Sigmoid colon (tissue), 4 donors: ENCODE measurements around the gene ZNF18.
A peak's percentile ranks its signal among the peaks of the same experiment; 100 is the strongest.

Experiments
- CTCF ChIP-seq, 4 experiments: fragments of 450-650 bp in 3 of 4; fragments of 200-600 bp in 1 of 4; IDR thresholded peaks; one replicate each; pipeline ENCODE4 v1.5.1; 2016 to 2019; ENCODE audit warnings: antibody characterized with exemption in 4 of 4, mild to moderate bottlenecking in 3 of 4, moderate library complexity in 2 of 4
- POLR2AphosphoS5 ChIP-seq, 4 donors: sonication (generic); formaldehyde crosslinking; IDR thresholded peaks; one replicate each; pipeline ENCODE4 v1.6.1; 2017; ENCODE audit warnings: antibody characterized with exemption in 4 of 4

- TF ChIP-seq CTCF (IDR thresholded peaks at IDR 0.05) (no peak), POLR2AphosphoS5 (IDR thresholded peaks at IDR 0.05) (peak; percentile 67 to 90 (median 85))
These were observed 23.7 kb upstream of the ZNF18 start, which contains the start of gene MAP2K4 for GRCh38 chr17:12020642-12021622.
